Nucleus accumbens (tissue), 56 donors: ENCODE results near the gene RNF5.
"Not testable (repeated sequence)": the region's sequence is repeated elsewhere in the genome, so short reads cannot be mapped to it uniquely, and the experiment has no call there.

ENCODE experiments used
- DNase-seq, 56 donors: peaks; one replicate each; lab custom pipeline; 2025; lab: John Stamatoyannopoulos, UW

The RNF5 gene

DNA sequence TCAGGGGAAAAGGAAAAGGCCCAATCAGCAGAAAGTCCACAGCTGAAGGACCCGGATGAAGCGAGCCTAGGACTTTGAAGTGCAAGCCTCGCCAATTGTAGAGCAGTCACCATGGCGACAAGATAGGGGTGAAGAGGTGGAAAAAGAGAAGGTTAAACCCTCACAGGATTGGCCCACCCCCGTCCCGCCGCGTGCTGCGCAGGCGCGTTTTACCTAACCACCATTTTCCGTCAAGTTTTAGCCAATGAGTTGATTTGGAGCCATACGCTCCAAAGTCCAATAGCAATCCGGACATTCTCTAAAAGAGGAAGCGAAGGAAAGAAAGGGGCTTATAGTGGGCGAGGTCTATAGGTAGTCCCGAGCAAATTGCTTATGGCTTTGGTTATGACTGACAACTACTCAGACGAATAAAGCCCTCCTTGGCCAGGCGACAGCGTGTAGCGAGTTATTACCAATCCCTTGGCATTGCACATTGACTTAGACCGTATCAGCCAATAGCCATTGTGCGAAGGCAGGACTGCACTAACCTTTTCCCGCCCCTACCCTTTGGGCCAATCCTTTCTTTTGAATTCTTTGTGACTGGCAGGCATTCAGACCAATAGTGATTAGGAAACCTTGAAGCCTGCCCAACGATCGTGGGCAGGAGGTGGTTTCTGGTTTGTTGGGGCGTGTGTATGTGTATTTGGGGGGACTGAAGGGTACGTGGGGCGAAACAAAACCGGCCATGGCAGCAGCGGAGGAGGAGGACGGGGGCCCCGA lies at the start of gene RNF5:
TSS of gene RNF5 (plus strand) at position 618 of the 759 bp plus-strand sequence. CDS start at position 725, 107 bp downstream.
- DNase-seq, result peak; percentile 71 to 99 (median 96)

- peak in 1 of 56 donors; percentile 16 for DNase-seq
Observed at GRCh38 chr6:32128751-32129296, 49.4 kb upstream of the RNF5 start.

DNA sequence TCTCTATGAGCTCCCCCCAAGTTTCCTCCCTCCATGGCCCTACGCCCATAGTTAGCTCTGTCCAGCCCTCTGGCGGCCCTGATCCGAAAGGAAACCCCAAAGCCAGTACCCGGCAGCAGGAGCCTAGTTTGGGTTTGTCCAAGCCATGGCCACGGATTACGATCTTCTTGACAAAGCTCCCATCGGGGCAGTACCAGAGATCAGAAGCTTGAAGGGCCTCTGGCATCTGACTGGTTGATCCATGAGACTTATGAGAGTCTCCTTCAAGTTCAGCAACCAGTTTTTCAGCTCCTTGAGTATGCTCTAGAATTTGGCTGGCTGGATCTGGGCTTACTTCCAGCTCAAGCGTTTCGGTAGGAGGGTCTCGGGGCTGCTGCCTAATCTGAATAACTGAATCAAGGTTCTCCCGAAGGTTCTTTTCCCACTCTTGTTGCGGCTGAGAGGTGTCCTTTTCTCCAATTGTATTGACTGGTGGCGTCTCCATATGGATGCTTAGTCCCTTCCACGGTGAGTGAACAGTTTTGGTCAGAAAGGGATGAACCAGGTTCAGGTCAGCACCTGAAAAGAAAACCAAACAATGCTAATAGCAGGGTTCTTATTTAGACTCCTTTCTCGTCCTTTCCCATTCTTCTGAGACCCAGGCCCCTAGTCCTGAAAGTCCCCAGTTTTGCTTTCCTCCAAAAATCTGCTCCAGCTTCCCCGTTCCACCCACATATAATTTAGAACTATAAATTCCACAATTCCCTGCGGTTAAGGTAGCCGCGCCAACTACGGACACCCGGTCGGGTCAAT lies 48.7 kb upstream of the RNF5 start:
- DNase-seq, result peak in 2 of 56 donors; percentile 84 to 94

- no peak for DNase-seq
Observed at GRCh38 chr6:32131439-32131948, 46.7 kb upstream of the RNF5 start.

DNA sequence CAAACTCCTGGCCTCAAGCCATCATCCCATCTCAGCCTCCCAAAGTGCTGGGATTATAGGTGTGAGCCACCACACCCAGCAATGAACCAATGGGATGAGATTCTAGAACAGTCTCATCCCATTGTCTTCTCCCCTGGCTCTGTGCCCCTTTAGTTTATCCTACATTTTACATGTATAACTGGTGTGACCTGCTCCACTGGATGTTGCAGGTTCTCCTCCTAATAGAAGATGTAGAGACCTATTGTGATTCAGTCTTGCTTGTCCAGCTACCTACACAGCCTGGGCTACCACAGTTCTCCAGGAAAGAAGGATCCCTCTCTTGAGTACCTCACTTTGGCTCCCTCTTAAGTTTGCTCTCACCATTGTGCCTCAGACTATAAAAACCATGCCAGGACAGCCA lies 46.1 kb upstream of the RNF5 start:
- DNase-seq, result no peak

DNA sequence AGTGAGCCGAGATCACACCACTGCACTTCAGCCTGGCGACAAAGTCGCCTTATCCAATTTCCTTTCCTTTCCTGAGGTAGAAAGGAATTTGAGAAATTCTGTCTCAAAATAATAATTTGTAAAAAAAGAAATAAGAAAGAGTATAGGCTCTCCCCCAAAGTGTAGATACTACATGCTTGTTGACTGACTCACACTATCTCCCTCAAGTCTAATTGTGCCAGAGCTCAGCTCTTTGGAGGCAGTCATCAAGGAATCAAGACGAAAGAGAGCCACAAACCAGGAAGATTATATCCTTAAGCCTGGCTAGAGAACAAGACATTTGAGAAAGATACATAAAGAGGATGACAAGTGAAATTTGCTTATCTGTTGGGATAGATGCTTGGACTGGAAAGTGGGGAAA lies 44.4 kb upstream of the RNF5 start:
- DNase-seq, result no peak

- DNase-seq, result no peak
Observed at GRCh38 chr6:32137454-32137853, 40.8 kb upstream of the RNF5 start.

DNA sequence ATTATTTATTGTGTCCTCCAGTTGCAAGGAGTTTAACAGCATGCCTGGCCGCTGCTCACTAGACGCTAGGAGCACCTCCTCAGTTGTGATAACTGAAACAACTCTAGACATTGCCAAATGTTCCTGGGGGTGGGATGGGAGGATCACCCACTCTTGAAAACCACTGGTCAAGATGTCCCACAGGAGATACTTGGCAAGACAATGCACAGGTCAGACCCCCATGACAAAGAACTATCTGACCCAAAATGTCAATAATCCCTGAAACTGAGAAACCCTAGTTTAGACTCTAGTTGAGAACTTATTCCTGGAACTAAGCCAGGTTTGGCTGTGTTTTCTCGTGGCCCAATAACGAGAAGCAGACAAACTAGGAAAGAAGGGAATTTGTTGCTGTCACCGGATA lies 38.6 kb upstream of the RNF5 start:
- no peak for DNase-seq

DNA sequence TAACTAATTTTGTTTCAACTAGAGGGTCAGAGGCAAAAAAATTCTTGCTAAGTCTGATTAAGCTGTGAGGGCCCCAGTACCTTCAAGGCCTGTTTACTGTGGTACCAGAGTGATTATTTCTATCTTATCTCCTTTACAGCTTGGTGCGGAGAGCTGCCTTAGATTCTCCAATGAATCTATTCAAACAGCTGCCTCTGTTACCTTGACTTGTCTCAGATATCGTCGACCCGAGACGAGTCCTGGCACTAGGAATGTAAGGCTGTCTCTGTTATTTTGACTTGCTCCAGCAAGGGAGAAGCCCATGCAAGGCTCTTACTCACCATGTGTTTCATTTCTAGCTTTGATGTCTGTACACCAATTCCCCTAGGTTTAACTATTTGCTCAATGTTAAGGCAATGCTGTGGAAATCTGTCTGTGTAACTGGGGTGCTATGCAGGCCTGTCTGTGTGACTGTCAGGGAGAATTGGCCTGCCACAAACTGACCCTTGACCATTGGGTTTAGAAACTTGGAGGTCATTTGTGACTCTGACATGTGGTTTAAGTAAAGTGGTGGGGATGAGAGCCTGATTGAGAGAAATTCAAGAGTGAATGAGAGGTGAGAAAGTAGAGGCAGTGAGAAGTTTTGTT lies 37.7 kb upstream of the RNF5 start:
- no peak for DNase-seq

DNA sequence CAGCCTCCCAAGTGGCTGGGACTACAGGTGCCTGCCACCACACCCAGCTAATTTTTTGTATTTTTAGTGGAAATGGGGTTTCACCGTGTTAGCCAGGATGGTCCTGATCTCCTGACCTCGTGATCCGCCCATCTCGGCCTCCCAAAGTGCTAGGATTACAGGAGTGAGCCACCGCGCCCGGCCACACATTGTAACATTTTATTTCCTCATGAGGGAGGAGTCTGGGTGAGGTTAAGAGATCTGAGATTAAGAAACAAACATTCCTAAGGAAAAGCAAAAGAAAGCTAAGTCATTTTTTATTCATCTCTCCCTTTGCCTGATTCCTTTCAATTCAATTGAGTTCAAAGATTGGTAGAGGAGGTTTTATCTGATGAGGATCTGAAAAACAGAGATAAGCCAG lies 34.0 kb upstream of the RNF5 start:
- not testable (repeated sequence) for DNase-seq

DNA sequence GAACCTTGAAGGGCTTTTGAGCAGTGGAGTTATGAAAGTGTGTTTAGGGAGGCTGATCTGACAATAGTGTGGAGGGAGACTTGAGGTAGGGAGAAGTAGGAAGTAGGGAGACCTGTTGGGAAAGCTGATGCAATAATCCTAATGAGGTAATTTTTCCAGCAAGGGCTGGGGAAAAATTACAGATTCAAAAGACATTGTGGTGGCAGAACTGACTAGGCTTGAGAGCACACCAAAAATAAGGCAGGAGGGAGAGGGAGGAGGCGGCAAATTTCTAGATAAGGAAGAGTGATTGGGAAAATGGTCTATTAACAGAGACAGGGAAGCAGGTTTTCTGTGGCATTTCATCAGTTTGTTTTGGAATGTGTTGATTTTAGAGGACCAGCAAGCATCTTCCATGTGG lies 31.9 kb upstream of the RNF5 start:
- no peak for DNase-seq

- DNase-seq, result no peak
Observed at GRCh38 chr6:32146687-32147086, 31.5 kb upstream of the RNF5 start.

GRCh38 chr6:32147401-32148132 lies 30.6 kb upstream of the RNF5 start:
- no peak for DNase-seq

DNA sequence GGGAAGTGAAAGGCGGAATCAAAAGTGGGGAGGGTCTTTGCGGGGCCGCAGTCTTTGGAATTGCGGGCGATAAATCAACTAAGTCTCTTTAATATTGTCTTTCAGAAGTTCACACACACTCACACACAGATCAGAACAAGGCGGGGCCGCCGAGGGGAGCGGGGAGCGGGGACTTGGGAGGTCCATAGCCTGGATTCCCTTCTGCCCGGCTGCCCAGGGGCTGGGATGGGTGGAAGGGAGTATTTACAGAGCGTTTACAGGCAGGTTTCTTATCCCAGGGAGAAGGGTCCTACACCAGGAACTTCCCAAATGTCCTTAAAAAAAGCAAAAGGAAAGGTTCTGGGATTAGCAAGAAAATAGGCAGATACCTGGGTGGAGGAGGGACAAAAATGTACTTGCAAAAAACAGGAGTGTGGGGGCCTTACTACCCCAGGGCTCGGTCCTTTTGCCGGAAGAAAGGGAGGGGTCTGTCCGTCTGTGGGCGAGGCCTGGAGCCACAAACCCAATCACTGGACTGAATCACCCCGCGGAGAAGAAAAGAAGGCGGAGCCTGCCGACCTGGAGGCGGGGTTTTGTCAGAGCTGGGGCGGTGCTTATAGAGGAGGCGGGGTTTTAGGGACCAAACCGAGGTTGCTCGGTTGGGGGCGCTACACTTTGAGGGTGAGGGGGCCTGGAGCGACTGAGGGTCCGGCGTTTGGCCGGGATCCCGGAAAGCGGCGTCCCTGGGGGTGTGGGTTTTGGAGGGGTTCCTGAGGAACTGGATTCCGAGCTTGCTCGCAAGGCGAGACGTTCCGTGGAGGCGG lies 29.7 kb upstream of the RNF5 start:
- DNase-seq, result peak in 13 of 56 donors; percentile 3 to 54 (median 26)

- DNase-seq, result no peak
Observed at GRCh38 chr6:32149092-32149755, 29.0 kb upstream of the RNF5 start.

DNA sequence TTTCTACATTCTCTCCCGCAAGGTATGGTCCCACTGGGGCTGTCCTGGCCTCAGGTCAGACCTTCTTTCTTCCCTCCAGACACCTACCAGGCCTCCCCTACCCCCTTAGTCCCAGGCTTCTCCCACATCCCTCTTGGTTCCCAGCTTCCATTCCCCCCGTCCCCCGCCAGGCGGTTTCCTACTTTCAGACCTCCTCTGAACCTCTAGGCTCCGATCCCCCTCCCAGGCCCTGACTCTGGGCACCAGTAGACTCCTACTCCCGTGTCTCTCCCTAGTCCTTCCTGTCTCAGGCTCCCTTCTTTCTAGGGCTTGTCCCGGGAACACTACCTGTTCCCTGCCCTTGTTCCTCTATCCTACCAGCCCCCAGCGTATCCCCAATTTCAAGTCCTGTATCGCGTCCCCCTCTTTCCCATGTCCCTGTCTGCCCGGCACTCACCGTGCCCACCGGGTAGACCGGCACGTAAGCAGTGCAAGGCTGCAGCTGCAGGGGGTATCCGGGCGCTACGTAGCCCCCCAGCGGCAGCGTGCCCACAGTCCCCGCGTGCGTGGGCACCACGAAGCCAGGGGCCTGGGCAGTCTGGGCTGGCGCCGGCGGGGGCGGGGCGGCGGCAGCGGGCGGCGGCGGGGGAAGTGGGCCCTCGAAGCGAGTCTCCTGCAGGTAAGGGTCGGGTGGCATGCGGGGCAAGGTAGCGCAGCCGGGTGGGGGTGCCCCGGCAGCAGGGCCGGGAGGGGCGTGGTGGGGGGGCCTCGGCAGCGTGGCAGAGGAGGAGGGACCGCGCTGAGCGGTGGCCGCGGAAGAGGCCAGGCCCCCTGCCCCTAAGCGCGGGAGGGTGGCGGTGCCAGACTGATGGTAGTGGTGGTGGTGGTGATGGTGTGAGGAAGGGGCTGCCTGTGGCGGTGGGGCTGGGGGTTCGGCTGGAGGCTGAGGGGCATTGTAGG lies 28.0 kb upstream of the RNF5 start:
- DNase-seq, result peak in 1 of 56 donors; percentile 10

DNA sequence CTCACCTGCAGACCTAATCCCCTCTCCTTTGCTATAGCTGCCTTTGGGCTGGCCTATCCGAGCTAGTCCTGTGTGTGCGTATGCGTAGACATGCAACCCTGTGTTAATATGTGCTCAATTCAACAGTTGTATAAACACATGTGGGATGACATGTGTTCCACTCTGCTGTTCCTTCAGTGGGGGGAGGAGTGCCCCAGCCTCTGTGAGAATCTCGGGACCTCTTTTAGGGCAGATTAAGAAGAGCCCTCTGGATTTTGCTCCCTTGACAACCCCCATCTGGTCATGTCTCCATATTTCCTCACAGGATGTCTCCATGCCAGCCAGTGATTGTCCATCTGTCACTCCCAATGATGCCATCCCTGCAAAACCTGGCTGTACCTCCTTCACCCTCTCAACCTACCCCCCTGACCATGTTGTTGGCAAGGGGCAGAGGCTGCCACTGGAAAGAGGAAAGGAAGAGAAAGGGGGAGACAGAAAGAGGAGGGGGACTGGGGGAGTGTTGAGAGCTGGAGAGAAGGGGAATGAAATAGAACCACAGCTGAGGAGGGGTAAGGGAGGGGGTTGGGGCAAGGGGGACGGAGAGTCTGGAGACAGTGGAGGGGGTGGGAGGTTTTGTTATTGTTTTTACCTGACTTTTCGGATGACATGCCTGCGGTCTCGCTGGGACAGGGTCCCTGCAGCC lies 26.9 kb upstream of the RNF5 start:
- DNase-seq, result peak in 17 of 56 donors; percentile 13 to 57 (median 35)
